UCSD-AML1 (cell line): ENCODE measurements around the gene IGFBP6.
"Not testable (repeated sequence)": the region's sequence is repeated elsewhere in the genome, so short reads cannot be mapped to it uniquely, and the experiment has no call there.

Source experiments
- DNase-seq: peaks from one replicate; lab custom pipeline; 2025; ENCODE audit not compliant: unreplicated experiment; lab: John Stamatoyannopoulos, UW

Gene IGFBP6

DNA sequence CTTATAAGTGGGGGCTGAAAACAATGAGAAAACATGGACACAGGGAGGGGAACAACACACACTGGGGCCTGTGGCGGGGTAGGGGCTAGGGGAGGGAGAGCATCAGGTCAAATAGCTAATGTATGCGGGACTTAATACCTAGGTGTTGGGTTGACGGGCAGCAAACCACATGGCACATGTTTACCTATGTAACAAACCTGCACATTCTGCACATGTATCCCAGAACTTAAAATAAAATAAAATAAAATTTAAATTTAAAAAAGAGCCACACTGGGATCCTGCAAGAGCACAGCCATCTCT lies 1.9 kb upstream of the IGFBP6 start:
- not testable (repeated sequence) for DNase-seq

GRCh38 chr12:53096089-53096741 lies 1.3 kb upstream of the IGFBP6 start:
- DNase-seq = no peak

DNA sequence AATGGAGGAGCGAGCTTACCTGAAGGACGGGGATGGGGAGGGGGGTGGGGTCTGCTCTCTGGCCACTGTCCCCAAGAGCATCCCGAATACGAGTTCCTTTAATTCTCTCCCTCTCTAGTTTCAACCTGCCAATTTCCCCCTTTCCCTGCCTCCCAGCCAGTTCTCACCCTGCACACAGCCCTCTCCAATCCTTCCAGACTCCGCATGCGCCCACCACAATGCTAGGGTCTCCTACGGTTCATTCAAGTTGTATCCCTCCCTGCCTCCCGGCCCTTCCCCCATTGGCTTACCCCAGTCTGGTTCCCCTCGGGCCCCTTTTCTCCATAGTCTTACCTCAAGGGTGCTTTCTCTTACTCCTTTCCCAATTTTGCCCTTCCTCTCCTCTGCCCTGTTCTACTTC lies 708 bp upstream of the IGFBP6 start:
- no peak for DNase-seq

- DNase-seq = no peak
These were observed 282 bp upstream of the IGFBP6 start for GRCh38 chr12:53097207-53097563.

DNA sequence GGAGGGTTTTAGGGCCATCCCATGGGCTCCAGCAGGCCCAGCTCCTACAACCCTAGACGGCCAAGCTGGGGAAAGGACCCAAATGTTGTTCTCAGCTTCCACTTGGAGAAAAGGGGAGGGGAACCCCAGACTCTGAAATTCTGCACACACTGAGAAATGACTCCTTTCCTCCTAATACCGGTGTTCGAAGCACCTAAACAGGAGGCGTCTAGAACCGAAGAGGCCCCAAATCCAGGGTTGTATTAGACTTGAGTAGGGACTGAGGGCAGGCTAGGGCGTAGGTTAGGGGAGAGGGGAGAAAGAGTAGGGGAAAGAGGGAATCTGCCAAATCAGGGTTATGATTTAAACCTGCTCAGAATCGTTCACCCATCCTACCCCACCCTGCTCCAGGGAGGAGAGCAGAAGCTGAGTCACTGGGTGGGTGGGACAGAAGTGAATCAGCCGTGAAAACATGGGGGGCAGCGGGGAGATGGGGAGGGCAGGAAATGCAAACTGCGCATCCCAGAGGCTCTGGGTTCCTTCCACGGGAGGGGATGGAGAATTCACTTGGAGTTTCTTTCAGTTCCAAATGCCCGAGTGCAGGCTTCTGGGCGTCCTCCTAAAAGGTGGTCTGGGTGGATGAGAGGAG lies 1.0 kb downstream of the IGFBP6 start:
- DNase-seq = no peak

DNA sequence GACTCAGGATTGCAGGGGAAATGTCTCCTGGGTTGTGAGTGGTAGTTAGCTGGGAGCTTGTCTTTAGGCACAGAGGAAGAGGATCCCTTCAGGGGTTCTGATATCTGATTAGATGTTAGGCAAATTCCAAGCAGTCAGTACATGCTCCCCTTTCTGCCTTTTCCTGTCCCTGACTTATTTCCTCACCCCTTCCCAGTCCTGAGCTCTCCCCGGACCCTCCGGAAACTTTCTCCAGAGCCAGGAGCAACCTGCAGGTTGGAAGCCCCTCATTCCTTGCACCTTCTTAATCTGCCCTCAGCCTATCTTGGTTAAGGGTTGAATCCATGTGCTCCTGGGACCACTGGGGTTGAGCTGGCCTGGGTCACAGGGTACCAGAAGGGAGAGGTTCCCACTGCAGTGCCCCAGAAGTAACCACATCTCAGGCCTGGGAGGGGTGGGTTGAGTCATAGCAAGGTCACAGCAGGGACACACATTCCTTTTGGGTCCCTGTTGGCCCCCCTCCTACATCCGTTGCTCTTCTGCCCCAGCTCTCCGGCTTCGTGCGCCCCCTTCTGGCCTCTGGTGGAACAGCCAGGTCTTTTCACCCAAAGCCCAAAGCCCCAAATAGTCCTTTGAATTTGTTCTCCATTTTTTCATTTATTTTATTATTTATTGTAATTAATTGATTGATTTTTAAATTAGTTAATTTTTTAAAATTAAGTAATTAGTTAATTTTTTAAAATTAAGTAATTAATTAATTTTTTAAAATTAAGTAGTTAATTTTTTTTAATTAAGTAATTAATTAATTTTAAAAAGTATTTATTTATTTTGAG lies 1.8 kb downstream of the IGFBP6 start:
- DNase-seq = peak; percentile 83

DNA sequence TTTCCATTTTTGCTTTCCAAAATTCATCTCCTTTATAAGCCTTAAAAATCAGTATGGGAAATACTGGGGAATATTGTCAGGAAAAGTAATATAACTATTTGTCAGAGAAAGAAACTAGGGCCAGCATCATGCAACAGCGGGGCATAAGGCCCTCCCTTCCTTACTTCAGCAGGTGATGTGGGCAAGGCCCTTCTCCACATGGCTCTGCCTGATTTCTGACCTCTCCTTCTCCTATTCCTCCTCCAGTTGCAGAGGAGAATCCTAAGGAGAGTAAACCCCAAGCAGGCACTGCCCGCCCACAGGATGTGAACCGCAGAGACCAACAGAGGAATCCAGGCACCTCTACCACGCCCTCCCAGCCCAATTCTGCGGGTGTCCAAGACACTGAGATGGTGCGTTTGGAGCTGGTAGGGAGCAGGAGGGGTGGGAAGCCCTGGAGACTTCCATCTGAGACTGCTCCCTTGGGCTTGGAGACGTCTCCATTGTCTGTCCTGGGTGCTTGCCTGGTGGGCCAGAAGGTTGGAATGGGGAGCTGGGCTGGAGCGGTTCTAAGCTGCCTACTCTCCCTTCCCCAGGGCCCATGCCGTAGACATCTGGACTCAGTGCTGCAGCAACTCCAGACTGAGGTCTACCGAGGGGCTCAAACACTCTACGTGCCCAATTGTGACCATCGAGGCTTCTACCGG lies 3.1 kb downstream of the IGFBP6 start:
- DNase-seq = no peak

- no peak for DNase-seq
These were observed 3.8 kb downstream of the IGFBP6 start for GRCh38 chr12:53101266-53101665.

GRCh38 chr12:53101931-53102781 lies 4.7 kb downstream of the IGFBP6 start:
- no peak for DNase-seq

GRCh38 chr12:53102883-53103807 lies 5.7 kb downstream of the IGFBP6 start, which contains the start of gene SOAT2:
TSS of gene SOAT2 (plus strand) at chr12:53103486. CDS start at chr12:53103578, 92 bp downstream.
- no peak for DNase-seq

DNA sequence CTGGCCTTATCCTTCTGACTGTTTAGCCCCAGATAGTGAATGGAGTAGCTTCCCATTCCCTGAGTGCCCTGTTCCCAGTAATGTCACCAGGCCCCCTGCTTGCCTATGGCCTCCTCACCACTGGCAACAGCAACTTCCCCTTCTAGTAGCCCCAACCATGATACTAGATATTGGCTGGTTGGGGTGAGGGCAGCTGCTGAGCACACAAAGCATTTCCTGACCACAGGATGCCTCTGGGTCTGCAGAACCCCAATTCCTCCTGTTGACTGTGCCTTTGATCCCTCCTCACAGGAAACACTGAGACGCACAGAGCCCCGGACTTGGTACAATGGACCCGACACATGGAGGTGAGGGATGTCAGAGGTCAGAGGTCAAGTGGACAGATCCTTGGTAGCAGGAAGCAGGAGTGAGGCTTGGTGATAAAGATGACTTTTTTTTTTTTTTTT lies 6.4 kb downstream of the IGFBP6 start:
- peak; percentile 75 for DNase-seq

- DNase-seq = no peak
These were observed 7.8 kb downstream of the IGFBP6 start for GRCh38 chr12:53105256-53105655.

DNA sequence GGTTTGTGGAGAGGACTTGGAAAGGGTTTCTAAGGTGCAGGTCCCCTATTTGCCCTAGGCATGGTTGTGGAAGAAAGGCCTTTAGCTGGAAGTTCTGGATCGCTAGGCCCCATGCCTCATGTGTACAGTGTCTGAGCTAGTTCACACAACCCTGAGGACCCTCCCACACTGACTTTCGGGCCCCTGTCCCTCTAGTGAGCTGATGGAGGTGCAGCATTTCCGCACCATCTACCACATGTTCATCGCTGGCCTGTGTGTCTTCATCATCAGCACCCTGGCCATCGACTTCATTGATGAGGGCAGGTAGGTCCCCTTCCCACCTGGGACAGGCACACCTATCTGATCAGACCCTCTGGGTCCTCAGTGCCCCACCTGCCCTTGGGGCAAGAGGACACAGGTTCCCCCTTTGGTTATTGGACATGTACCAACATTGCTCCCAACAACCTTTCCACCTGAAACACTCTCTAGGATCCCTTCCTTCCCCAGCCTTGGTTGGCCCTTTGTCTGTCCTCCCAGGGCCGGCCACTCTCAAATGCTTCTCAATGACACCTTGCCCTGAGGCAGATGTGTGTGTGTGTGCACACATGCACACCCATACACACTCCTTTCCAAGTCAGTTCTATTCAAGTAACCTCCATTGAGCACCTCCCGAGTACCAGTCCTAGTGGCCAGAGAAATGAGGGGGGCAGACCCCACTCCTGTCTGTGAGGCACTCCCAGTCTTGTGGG lies 8.4 kb downstream of the IGFBP6 start:
- DNase-seq = no peak

- no peak for DNase-seq
These were observed 9.7 kb downstream of the IGFBP6 start for GRCh38 chr12:53107122-53107521.

DNA sequence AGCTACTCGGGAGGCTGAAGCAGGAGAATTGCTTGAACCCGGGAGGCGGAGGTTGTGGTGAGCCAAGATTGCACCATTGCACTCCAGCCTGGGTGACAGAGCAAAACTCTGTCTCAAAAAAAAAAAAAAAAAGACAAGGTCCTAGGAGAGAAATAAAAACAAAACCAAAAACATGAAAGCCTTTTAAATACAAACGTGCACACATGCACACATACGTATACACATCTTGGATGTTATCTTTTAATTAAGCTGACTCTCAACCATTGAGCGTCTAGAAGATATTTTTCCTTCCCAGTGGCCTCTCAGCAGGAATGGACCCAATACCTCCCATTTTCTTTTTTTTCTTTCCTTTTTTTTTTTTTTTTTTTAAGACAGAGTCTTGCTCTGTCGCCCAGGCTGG lies 15.0 kb downstream of the IGFBP6 start:
- DNase-seq = not testable (repeated sequence)

DNA sequence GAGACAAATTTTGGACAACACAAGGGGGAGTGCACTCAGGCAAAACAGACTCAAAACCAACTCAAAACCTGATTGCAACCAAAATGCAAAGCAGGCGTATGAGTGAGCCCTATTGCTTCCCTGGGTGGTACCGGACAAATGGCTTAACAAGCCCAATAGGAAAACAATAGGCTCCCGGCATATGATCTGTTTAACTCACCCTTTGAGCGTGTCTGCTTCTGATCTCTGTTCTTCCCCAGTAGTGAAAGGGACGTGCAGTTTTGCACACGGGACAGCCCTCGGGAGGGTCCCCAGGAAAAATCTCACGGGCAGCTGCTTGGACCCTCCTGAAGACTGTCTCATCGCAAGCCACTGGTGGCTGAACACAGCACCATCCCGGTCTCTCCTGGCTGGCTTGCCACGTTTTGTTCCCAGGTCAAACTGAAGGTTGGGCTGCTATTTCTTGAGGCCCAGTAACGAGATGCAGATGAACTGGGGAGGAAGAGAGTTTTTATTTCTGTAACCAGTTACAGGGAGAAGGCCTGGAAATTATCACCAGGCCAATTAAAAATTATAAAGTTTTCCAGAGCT lies 15.8 kb downstream of the IGFBP6 start:
- DNase-seq = no peak

DNA sequence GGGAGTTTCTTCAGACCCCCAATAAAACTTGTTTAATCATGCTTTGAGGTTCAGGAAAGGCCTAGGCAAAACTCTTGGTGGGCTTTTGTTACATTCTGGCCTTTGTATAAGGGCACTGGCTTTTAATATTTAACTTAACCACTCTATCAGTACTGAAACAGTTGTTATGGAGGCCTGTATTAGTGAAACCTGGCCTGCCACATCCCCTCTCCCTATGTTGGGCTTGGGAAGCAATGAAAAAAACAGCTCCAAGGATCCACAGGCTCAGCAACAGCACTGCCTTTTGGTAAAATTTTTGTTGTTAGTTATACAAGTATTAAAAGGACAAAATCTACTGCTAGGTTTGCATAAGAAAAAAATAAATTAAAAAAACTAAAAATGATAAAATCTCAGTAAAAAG lies 16.5 kb downstream of the IGFBP6 start:
- DNase-seq = no peak

DNA sequence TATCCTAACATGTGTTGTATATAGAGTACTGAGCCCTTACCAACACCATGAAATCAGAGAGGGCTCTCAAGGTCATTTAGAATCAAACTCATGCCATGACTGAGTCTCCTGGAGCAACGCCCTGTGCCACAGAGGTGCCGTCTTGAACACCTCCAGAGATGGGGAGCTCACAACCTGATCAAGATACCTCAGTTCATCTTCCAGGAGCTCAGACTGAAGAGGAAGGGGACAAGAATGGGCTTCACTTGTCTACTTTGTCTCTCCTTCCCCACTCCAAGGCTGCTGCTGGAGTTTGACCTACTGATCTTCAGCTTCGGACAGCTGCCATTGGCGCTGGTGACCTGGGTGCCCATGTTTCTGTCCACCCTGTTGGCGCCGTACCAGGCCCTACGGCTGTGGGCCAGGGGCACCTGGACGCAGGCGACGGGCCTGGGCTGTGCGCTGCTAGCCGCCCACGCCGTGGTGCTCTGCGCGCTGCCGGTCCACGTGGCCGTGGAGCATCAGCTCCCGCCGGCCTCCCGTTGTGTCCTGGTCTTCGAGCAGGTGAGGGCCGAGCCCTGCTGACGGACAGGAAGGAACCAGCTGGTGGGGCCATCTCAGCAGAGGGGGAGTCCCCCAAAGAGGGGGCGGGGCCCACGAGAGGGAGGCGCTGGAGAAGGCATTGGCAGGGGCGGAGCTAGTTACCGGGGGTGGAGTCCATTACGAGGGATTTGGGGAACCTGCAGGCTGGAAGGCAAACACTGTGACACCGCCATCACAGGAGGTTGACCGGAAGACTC lies 17.8 kb downstream of the IGFBP6 start:
- DNase-seq = no peak
